ENCODE results near the gene OTUD6A.

DNA sequence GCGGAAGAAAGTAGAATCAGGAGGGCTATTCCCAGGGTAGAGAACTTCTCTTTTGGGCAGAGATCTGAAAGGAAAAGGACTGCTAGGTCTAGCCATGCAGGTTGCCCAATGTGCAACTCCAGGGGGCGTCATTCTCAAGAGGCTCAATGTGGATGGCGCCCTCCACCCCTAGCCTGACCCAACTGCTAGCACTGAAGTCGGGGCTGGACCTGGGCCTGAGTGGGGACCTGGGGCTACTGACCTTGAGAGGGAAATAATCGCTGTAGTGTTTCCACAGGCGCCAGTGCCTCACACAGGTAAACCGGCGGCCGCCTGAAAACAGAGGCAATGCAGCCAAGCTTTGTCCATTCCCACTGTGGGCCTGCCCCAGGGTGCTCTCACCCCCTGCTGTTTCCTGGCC lies 18.6 kb upstream of the OTUD6A start:
- TF ChIP-seq, protein P1, sequence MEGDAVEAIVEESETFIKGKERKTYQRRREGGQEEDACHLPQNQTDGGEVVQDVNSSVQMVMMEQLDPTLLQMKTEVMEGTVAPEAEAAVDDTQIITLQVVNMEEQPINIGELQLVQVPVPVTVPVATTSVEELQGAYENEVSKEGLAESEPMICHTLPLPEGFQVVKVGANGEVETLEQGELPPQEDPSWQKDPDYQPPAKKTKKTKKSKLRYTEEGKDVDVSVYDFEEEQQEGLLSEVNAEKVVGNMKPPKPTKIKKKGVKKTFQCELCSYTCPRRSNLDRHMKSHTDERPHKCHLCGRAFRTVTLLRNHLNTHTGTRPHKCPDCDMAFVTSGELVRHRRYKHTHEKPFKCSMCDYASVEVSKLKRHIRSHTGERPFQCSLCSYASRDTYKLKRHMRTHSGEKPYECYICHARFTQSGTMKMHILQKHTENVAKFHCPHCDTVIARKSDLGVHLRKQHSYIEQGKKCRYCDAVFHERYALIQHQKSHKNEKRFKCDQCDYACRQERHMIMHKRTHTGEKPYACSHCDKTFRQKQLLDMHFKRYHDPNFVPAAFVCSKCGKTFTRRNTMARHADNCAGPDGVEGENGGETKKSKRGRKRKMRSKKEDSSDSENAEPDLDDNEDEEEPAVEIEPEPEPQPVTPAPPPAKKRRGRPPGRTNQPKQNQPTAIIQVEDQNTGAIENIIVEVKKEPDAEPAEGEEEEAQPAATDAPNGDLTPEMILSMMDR (IDR thresholded peaks at IDR 0.05) = no peak
- TF ChIP-seq POLR2A (IDR thresholded peaks at IDR 0.05) = no peak

All from uterus (tissue), 2 donors.